NCI-H1694 (cell line): ENCODE measurements around the gene CABP1.
A peak's percentile ranks its signal among the peaks of the same experiment; 100 is the strongest.
"Not testable (repeated sequence)": the region's sequence is repeated elsewhere in the genome, so short reads cannot be mapped to it uniquely, and the experiment has no call there.

Experiments used
- DNase-seq: peaks from one replicate; lab custom pipeline; 2025; lab: John Stamatoyannopoulos, UW

The CABP1 gene

GRCh38 chr12:120639771-120640721, at the start of gene CABP1:
Gene CABP1, plus strand, starts transcription at chr12:120640626. Its CDS starts 60 bp downstream, at chr12:120640686.
- DNase-seq: peak; percentile 18

GRCh38 chr12:120590741-120591407, 49.6 kb upstream of the CABP1 start:
- DNase-seq: no peak

- no peak for DNase-seq
Measured at GRCh38 chr12:120592121-120593049, 48.0 kb upstream of the CABP1 start.

GRCh38 chr12:120596901-120597300, 43.5 kb upstream of the CABP1 start:
- no peak for DNase-seq

- DNase-seq: no peak
Measured at GRCh38 chr12:120597861-120598260, 42.6 kb upstream of the CABP1 start.

GRCh38 chr12:120598674-120599463, 41.6 kb upstream of the CABP1 start:
- DNase-seq: no peak

- no peak for DNase-seq
Measured at GRCh38 chr12:120599672-120600552, 40.5 kb upstream of the CABP1 start.

GRCh38 chr12:120602416-120602815, 38.0 kb upstream of the CABP1 start:
- not testable (repeated sequence) for DNase-seq

GRCh38 chr12:120610560-120610959, 29.9 kb upstream of the CABP1 start:
- no peak for DNase-seq

GRCh38 chr12:120611534-120611933, 28.9 kb upstream of the CABP1 start:
- not testable (repeated sequence) for DNase-seq

- no peak for DNase-seq
Measured at GRCh38 chr12:120614848-120615247, 25.6 kb upstream of the CABP1 start.

GRCh38 chr12:120617193-120617592, 23.2 kb upstream of the CABP1 start:
- DNase-seq: not testable (repeated sequence)

- DNase-seq: not testable (repeated sequence)
Measured at GRCh38 chr12:120617767-120618166, 22.7 kb upstream of the CABP1 start.

GRCh38 chr12:120618954-120619615, 21.3 kb upstream of the CABP1 start:
- no peak for DNase-seq

- DNase-seq: no peak
Measured at GRCh38 chr12:120620624-120621023, 19.8 kb upstream of the CABP1 start.

GRCh38 chr12:120625557-120626419, 14.6 kb upstream of the CABP1 start:
- no peak for DNase-seq

- peak; percentile 5 for DNase-seq
Measured at GRCh38 chr12:120628919-120629318, 11.5 kb upstream of the CABP1 start.

- DNase-seq: peak; percentile 58
Measured at GRCh38 chr12:120630104-120630892, 10.1 kb upstream of the CABP1 start.
